Lower lobe of right lung (tissue), 2 donors: ENCODE results near the gene SREBF1. TPM values are rescaled to one million over a fixed set of nuclear protein-coding genes. Genes with fewer than 3 reads are reported as not detected.

Experiments
- ATAC-seq, 2 donors: fragments of 200-7000 bp; cut with Tn5 transposase; one replicate each; pipeline ENCODE4 v1.9.1; 2020 to 2022; ENCODE audit warnings: mild to moderate bottlenecking in 2 of 2, moderate library complexity in 2 of 2
- DNase-seq: peaks from one replicate; pipeline ENCODE4 v3.0.0-alpha.2; 2020
- H3K27ac ChIP-seq: fragments of 200-600 bp; one replicate; pipeline ENCODE4 v1.8.0; 2022
- H3K27me3 ChIP-seq: fragments of 200-600 bp; one replicate; pipeline ENCODE4 v1.8.0; 2022; ENCODE audit warnings: low read depth
- H3K36me3 ChIP-seq: fragments of 200-600 bp; one replicate; pipeline ENCODE4 v1.8.0; 2022; ENCODE audit warnings: mild to moderate bottlenecking
- H3K4me1 ChIP-seq: fragments of 200-600 bp; one replicate; pipeline ENCODE4 v1.8.0; 2022
- H3K4me3 ChIP-seq: fragments of 200-600 bp; one replicate; pipeline ENCODE4 v1.8.0; 2022; ENCODE audit warnings: mild to moderate bottlenecking
- H3K9me3 ChIP-seq: fragments of 200-600 bp; one replicate; pipeline ENCODE4 v1.8.0; 2022
- intact Hi-C: fragments of 100-400 bp; cut with DNase I; formaldehyde crosslinking; loops from one replicate; pipeline ENCODE4 v1.11.0; 2022
- total RNA-seq: library from RNA; stranded (reverse); fragmentation: NEBNext Ultra II Directional; extraction: Animal tissue kit (Norgen Biotek cat#: 25700); gene quantifications from one replicate; pipeline ENCODE4 v1.2.1, GENCODE V29; 2021
- TF ChIP-seq, protein P1 (sequence below): fragments of 200-600 bp; IDR thresholded peaks from one replicate; pipeline ENCODE4 v1.8.0; 2022; ENCODE audit warnings: antibody characterized with exemption, mild to moderate bottlenecking
- donor health status: DM: no; HTN: yes; CAD: no; lungs with severe emphysema.

The SREBF1 gene
- total RNA-seq, 1 donor from 2014 or later, result 77.2 TPM

DNA sequence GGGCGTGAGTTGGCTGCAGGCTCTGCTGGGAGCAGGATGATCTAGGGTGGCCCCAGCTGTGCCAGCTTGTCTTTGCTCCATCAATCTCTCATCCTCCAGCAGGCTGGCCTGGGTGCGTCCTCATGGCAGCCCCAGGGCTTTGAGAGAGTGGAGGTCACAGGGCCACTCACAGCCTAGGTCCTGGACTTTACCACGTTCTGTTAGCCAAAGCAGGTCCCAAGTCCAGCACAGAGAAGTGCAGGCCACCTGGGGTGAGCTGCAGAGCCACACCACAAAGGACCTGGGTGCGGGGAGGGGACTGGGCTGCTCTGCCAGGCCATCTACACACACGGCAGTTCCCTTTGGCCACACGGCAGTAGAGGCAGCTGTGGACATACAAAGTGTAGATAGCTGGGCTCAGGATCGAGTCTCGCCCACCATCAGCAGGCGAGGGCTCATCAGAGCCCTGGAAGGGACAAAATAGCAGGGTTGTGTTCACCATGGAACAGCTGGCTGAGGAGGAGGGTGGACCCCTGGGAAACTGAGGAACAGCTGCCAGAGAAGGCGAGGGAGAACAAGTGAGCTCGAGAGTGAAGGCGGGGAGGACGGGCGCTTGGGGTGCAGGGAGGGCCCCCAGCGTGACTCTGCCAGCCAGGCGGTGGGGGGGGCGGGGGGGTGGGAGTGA lies 30.0 kb downstream of the SREBF1 start:
- ATAC-seq (no peak), DNase-seq (no peak)
- H3K4me1 ChIP-seq, result peaks cover 15% of the 10 kb centered on the region
- no peak overlapping the region for H3K27ac ChIP-seq
- H3K27me3 ChIP-seq, result no peaks in the 10 kb centered on the region
- peaks cover 48% of the 10 kb centered on the region for H3K36me3 ChIP-seq
- TF ChIP-seq, protein P1, sequence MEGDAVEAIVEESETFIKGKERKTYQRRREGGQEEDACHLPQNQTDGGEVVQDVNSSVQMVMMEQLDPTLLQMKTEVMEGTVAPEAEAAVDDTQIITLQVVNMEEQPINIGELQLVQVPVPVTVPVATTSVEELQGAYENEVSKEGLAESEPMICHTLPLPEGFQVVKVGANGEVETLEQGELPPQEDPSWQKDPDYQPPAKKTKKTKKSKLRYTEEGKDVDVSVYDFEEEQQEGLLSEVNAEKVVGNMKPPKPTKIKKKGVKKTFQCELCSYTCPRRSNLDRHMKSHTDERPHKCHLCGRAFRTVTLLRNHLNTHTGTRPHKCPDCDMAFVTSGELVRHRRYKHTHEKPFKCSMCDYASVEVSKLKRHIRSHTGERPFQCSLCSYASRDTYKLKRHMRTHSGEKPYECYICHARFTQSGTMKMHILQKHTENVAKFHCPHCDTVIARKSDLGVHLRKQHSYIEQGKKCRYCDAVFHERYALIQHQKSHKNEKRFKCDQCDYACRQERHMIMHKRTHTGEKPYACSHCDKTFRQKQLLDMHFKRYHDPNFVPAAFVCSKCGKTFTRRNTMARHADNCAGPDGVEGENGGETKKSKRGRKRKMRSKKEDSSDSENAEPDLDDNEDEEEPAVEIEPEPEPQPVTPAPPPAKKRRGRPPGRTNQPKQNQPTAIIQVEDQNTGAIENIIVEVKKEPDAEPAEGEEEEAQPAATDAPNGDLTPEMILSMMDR, result no peak
- H3K9me3 ChIP-seq, result no peaks in the 10 kb centered on the region
- no peak overlapping the region for H3K4me3 ChIP-seq
- intact Hi-C loops, result no loop called here

DNA sequence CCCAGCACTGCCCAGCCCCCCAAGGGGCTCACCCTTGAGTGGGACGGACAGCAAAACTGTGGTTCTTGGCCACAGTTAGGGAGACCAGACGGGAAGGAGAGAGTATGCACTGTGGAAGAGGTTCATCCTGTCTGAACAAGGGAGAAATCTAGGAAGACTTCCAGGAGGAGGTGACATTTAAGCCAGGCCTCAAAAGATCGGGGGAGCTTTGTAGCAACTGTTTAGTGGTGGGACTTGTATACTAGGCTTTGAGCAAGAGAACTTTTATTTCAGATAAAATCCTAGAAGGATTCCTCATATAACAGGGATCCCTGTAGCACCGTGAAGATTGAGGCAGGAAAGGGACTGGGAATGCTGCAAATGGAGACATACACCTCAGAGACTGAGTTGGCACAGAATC lies 30.8 kb downstream of the SREBF1 start:
- Histone ChIP-seq H3K4me3 (no peak overlapping the region), H3K27me3 (no peaks in the 10 kb centered on the region), H3K9me3 (no peaks in the 10 kb centered on the region), H3K36me3 (peaks cover 49% of the 10 kb centered on the region), H3K4me1 (peaks cover 10% of the 10 kb centered on the region), H3K27ac (no peak overlapping the region)
- TF ChIP-seq, protein P1, result no peak
- no peak for ATAC-seq
- no peak for DNase-seq
- intact Hi-C loops, result no loop called here

DNA sequence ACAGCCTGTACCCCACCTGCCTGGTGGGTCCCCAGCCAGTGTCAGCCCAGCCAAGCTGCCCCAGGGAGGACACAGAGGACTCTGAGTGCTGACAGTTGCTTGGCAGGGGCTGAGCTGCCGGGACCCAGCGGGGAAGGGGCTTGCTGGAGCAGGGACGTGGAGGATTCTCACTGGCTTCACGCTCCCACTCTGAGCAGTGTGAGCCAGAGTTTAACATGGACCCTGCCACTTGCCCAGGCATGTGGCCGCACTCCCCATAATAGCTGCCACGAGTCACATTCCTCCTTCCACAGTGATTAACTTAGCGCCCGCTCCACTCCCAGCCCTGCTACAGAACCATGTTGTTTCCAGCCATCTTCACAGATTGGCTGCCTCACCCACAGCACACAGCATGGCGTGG lies 31.2 kb downstream of the SREBF1 start:
- TF ChIP-seq, protein P1, result no peak
- no peak overlapping the region for H3K27ac ChIP-seq
- peaks cover 5% of the 10 kb centered on the region for H3K4me1 ChIP-seq
- DNase-seq (no peak), ATAC-seq (no peak)
- intact Hi-C loops, result no loop called here
- no peak overlapping the region for H3K4me3 ChIP-seq
- H3K9me3 ChIP-seq, result no peaks in the 10 kb centered on the region
- no peaks in the 10 kb centered on the region for H3K27me3 ChIP-seq
- peaks cover 45% of the 10 kb centered on the region for H3K36me3 ChIP-seq

DNA sequence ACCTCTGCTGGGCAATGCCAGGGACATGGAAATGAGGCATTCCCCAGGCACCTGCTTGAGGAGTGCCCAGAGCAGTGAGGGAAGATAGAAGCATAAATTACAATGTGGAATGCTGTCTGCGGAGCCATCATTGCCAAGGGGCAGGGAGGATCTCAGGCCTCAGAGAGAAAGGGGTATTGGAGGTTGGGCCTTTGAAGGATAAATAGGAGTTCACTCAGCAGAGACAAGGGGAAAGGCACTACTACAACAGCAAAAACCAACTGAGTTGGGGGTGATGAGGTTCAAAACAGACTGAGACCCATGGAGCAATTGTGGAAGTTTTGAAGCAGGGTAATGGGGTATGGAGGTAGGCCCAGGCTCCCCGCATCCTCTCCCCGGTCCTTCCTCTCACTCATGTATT lies 32.8 kb downstream of the SREBF1 start:
- Histone ChIP-seq H3K9me3 (no peaks in the 10 kb centered on the region), H3K36me3 (peaks cover 40% of the 10 kb centered on the region), H3K27me3 (no peaks in the 10 kb centered on the region), H3K4me1 (no peaks in the 10 kb centered on the region), H3K4me3 (no peak overlapping the region), H3K27ac (no peak overlapping the region)
- TF ChIP-seq, protein P1, result no peak
- DNase-seq, result no peak
- intact Hi-C loops, result no loop called here
- ATAC-seq, result no peak

DNA sequence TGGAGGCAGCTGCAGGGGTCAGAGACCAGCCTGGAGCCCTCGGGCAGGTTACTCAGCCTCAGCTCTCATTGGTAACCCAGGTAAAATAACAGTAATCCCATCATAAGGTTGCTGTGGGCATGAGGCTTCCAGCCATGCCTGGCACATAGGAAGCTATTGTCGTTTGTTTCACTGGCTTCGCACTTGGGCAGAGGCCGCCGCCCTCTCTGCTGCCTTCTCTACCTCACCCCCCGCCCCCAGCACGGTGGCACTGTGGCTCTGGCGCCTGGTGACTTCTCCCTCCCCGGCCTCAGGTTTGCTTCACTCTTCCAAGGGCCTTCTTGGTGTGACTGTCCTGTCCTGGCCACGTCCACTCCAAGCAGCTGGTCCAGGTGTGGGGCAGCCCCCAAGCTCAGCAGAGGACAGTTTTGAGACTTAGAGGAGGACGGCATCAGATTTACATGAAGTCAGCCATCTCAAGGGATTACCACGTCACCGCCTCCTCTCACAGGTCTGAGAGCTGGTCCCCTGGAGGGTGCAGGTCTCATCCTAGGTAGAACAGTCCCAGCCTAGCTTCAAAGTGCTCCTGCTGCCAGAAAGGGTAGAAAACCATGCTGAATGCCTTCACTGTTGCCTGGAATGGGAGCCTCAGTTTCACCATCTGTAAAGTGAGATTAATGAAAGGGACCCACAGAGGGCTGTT lies 34.8 kb downstream of the SREBF1 start:
- Histone ChIP-seq H3K27me3 (no peaks in the 10 kb centered on the region), H3K4me3 (no peak overlapping the region), H3K27ac (no peak overlapping the region), H3K36me3 (peaks cover 61% of the 10 kb centered on the region), H3K9me3 (no peaks in the 10 kb centered on the region), H3K4me1 (no peaks in the 10 kb centered on the region)
- TF ChIP-seq, protein P1, result no peak
- intact Hi-C loops, result no loop called here
- DNase-seq (no peak), ATAC-seq (no peak)
